ENCODE measurements around the gene ARHGEF19. TPM values are rescaled to one million over a fixed set of nuclear protein-coding genes. Genes with fewer than 3 reads are reported as not detected.

Gene ARHGEF19
- total and polyA plus RNA-seq, 9 of the 15 experiments (the other 6 are each of a cell fraction or from before 2014, with no cell fraction given) = 0.73 to 21.0 (median 5.2) TPM

DNA sequence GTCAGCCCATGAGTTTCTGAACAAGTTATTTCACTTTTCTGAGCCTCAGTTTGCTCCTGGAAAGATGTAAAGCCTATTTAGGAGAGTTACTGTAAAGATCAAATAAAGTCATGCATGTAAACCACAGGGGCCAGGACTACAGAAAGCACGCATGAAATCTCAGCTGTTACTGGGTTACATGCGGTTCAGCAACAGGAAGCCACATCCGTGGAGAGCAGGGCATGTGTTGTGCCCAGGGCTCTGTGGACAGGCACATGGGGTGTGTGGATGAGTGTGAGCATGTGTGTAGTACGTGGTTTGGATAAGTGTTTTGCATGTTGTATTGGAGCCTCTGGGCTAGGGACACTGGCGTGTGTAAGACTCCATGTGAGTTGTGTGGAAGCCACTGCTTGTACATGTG lies 54.4 kb downstream of the ARHGEF19 start (continued):
- TF ChIP-seq, protein P1, sequence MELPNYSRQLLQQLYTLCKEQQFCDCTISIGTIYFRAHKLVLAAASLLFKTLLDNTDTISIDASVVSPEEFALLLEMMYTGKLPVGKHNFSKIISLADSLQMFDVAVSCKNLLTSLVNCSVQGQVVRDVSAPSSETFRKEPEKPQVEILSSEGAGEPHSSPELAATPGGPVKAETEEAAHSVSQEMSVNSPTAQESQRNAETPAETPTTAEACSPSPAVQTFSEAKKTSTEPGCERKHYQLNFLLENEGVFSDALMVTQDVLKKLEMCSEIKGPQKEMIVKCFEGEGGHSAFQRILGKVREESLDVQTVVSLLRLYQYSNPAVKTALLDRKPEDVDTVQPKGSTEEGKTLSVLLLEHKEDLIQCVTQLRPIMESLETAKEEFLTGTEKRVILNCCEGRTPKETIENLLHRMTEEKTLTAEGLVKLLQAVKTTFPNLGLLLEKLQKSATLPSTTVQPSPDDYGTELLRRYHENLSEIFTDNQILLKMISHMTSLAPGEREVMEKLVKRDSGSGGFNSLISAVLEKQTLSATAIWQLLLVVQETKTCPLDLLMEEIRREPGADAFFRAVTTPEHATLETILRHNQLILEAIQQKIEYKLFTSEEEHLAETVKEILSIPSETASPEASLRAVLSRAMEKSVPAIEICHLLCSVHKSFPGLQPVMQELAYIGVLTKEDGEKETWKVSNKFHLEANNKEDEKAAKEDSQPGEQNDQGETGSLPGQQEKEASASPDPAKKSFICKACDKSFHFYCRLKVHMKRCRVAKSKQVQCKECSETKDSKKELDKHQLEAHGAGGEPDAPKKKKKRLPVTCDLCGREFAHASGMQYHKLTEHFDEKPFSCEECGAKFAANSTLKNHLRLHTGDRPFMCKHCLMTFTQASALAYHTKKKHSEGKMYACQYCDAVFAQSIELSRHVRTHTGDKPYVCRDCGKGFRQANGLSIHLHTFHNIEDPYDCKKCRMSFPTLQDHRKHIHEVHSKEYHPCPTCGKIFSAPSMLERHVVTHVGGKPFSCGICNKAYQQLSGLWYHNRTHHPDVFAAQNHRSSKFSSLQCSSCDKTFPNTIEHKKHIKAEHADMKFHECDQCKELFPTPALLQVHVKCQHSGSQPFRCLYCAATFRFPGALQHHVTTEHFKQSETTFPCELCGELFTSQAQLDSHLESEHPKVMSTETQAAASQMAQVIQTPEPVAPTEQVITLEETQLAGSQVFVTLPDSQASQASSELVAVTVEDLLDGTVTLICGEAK (IDR thresholded peaks at IDR 0.05) = no peak
- TF ChIP-seq, protein P1 (CRISPR knock-in tag; IDR thresholded peaks at IDR 0.05) = no peak
- no peak for TF ChIP-seq SAFB2 (IDR thresholded peaks at IDR 0.05; ENCODE audit: borderline replicate concordance, low read depth, low read length, severe bottlenecking)

Measured in K562 (cell line).